ENCODE results near the gene BRIP1. TPM values are rescaled to one million over a fixed set of nuclear protein-coding genes. Genes with fewer than 3 reads are reported as not detected.
"Not testable (repeated sequence)": the region's sequence is repeated elsewhere in the genome, so short reads cannot be mapped to it uniquely, and the experiment has no call there.

BRIP1 gene
- polyA plus RNA-seq, 4 donors: 8.1 to 11.7 (median 10.8) TPM

DNA sequence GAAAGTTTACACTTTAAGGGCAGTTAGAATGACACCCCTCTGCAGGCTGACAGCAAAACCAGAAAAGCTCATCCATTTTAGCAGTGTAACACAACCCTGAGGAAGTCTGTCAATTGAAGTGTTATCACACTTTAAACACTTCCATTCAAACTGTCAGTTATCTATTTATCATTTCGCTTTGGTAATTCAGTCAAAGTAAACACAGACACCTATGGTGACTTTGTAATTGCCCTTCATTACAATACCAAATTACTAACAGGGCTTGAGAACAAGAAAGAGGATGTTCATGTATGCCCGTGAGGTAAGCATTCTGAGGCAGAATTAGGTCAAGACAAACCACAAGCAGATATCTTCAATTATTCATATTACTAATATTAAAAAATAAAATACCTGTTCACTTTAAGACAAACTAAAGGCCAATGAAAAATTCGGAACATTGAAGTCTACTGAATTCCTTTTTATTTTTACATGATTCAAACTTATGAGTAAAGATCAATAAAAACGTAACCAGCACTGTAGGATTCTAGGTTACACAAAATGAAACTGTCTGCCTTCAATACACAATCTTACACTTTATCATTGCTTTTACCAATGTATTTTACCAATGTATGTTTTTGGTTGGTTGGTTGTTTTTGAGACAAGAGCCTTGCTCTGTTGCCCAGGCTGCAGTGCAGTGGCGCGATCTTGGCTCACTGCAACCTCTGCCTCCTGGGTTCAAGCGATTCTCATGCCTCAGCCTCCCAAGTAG, 57.1 kb downstream of the BRIP1 start:
- no peak for DNase-seq (ENCODE audit: low read depth in 4 of 4, low spot score in 3 of 4)

DNA sequence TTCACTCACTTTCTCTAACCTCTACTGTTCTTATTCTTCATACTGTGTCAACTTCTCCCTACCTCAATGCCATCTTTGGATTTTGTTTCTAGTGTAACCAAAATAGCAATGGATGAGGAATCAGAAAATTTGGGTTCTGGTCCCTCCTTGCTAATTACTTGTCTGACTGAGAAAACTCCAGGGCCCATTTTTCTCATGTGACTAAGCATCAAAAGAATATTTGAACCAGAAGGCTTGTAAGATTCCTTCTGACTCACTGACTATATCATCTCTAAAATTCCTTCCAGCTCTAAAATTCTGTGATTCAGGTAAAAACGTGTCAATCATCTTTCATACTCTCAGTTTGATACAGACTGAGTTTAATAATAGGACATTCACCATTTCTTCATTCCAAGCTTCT, 57.9 kb downstream of the BRIP1 start:
- DNase-seq (ENCODE audit: low read depth in 4 of 4, low spot score in 3 of 4): no peak

DNA sequence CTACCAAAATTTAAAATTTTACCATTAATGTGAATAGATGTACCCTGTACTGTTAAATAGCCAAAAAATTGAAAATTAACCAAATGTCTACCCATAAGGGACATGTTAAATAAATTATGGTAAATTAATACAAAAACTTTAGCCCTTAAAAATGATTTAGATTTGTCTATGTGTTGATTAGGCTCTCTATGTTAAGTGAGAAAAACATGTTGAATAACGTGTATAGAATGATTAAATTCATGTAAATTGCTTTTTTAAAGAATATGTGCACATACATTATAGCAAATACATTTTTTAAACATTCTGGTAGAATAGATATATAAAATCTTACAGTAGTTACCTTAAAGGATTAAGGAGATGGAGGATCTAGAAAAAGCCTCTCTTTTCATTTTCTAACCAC, 59.5 kb downstream of the BRIP1 start:
- no peak for DNase-seq (ENCODE audit: low read depth in 4 of 4, low spot score in 3 of 4)

DNA sequence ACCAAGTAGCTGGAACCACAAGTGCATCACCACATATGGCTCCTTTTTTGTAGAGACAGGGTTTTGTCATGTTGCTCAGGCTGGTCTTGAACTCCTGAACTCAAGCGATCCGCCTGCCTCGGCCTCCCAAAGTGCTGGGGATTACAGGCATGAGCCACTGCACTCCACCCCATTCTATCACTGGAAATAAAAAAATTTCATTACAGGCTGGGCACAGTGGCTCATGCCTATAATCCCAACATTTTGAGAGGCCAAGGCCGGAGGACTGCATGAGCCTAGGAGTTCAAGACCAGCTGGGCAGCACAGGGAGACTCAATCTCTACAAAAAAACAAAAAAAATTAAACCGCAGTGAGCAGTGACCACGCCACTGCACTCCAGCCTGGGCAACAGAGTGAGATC, 60.1 kb downstream of the BRIP1 start:
- no peak for DNase-seq (ENCODE audit: low read depth in 4 of 4, low spot score in 3 of 4)

DNA sequence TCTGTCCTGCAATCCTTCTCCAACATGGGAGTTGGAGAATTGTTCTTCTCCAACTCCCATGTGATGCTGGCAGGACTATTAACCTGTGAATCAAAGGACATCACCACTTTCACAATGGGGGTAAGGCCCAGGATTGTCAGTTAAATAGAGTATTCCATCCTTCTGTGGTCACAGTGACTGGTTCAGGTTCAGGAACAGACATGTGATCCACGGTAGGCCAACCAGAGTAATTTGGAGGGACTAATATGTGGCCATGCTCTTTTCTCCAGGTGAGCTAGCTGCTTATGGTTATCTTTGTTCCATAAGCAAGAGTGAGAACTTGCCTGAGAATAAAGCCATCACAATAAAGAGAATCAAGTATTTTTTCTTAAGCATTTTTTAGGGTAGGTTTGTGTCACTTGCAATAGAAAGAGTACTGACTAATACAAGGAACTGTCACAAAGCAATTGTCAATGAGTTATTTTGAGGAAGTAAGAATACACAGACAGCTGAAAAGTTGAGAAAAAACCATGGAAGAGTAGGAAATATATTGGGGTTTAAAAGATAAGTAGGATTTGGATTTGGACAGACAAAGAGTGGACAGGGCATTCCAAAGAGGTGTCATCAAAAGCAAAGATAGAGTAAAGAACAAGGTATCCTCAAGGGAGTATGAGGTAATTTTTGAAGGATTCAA, 63.4 kb downstream of the BRIP1 start:
- DNase-seq (ENCODE audit: low read depth in 4 of 4, low spot score in 3 of 4): no peak

DNA sequence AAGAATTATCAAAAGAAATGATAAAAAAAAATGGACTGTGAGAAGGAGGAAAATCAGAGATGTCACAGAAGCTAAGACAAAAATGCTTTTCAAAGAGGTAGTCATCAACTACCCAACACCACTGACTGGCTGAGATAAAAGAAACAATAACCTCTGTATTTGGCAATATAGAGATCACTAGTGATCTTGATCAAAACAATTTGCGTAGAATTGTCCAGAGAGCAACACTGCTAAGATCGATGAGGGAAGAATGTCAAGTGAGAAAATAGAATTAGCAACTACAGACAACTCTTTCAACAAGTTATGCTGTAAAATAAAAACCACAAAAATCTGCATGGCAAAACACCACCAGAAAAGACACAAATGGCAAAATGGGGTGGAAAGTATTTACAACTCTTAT, 66.0 kb downstream of the BRIP1 start:
- no peak for DNase-seq (ENCODE audit: low read depth in 4 of 4, low spot score in 3 of 4)

DNA sequence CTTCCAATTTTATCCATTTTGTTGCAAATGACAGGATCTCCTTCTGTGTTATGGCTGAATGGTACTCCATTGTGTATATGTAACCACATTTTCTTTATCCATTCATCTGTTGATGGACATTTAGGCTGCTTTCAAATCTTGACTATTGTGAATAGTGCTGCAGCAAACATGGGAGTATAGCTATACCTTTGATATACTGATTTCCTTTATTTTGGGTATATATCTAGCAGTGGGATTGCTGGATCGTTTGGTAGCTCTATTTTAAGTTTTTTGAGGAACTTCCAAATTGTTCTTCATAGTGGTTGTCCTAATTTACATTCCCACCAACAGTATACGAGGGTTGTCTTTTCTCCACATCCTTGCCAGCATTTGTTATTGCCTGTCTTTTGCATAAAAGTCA, 67.8 kb downstream of the BRIP1 start:
- no peak for DNase-seq (ENCODE audit: low read depth in 4 of 4, low spot score in 3 of 4)

DNA sequence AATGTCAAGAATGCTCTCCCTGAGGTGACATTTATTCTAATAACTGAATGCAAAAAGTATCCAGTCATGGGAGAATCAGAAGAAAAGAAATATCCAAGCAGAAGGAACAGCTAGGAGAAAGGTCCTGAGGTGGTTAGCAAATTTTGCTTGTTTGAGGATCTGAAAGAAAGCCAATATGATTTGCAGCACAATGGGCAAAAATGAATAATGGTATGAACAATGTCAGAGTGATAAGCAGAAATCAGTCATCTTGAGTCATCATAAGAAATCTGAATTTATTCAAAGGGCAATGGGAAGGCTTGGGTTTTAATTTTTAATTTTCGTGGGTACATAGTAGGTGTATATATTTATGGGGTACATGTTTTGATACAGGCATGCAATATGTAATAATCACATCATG, 68.5 kb downstream of the BRIP1 start:
- DNase-seq (ENCODE audit: low read depth in 4 of 4, low spot score in 3 of 4): no peak

DNA sequence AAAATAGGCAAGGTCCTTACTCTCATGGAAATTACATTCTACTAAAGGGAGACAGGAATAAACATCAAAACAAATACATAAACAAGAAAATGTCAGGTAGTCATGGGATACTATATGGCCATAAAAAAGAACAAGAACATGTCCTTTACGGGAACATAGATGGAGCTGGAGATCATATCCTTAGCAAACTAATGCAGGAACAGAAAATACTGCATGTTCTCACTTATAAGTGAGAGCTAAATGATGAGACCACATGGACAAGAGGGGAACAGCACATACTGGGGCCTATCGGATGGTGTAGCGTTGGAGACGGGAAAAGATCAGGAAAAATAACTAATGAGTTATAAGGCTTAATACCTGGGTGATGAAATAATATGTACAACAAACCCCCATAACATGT, 69.1 kb downstream of the BRIP1 start:
- no peak for DNase-seq (ENCODE audit: low read depth in 4 of 4, low spot score in 3 of 4)

DNA sequence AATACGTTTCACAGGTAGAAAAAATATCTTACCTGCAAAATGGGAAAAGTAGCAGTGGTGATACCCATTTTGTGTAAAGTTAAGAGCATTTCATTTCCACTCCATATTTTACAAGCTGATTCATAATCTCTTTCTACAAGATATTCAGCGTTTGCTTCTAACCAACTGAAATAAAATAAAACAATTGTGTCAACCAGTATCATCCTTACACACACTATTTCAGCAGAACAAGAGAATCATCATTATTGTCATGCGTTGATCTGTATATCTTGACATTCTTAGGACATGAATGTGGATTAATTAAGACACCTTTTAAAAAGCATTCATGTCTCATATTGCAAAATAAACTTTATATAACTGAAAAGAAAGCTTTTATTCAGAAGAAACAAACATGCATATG, 69.8 kb downstream of the BRIP1 start:
- DNase-seq (ENCODE audit: low read depth in 4 of 4, low spot score in 3 of 4): no peak

DNA sequence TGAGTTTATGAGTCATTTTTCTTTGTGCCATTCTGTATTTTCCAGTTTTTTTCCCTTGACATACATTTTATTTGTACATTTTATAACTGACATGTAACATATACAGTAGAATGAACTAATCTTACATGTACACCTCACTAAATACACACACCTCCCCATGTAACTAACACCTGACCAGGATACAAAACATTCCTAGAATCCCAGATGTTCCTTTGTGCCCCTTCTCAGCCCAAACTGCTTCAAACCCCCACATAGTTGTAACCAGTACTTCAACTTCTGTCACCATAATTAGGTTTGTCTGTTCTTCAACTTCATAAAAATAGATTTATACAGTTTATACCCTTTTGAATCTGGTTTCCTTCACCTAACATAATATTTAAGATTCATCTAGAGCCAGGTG, 73.5 kb downstream of the BRIP1 start:
- DNase-seq (ENCODE audit: low read depth in 4 of 4, low spot score in 3 of 4): no peak

DNA sequence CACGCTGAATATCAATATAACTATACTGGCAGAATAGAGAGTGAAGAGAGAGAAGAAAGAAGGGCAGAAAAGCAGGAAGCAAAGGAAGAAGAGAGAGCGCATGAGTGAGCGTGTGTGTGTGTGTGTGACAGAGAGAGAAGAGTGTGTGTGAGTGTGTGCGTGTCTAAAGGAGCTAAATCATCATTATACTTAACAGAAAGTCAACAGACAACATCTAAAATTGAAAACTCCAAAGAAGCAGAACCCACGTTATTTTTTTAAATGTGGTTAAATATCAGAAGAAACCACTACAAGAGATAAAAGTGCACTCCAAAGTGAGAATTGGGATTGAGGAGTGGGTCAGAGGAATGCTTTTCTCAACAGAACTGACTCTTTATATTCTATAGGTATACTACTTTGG, 77.2 kb downstream of the BRIP1 start:
- no peak for DNase-seq (ENCODE audit: low read depth in 4 of 4, low spot score in 3 of 4)

DNA sequence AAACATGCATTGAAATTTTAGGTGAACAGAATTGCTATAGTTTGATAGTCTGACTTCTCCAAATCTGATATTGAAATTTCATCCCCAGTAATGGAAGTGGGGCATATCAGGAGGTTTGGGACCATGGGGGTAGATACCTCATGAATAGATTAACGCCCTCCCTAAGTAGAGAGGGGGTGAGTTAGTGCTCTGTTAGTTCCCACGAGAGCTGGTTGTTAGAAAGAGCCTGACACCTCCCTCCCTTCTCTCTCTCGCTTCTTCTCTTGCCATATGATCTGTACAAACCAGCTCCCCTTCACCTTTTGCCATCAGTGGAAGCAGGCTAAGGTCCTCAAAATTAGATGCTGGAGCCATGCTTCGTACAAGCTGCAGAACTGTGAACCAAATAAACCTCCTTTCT, 78.8 kb downstream of the BRIP1 start:
- no peak for DNase-seq (ENCODE audit: low read depth in 4 of 4, low spot score in 3 of 4)

DNA sequence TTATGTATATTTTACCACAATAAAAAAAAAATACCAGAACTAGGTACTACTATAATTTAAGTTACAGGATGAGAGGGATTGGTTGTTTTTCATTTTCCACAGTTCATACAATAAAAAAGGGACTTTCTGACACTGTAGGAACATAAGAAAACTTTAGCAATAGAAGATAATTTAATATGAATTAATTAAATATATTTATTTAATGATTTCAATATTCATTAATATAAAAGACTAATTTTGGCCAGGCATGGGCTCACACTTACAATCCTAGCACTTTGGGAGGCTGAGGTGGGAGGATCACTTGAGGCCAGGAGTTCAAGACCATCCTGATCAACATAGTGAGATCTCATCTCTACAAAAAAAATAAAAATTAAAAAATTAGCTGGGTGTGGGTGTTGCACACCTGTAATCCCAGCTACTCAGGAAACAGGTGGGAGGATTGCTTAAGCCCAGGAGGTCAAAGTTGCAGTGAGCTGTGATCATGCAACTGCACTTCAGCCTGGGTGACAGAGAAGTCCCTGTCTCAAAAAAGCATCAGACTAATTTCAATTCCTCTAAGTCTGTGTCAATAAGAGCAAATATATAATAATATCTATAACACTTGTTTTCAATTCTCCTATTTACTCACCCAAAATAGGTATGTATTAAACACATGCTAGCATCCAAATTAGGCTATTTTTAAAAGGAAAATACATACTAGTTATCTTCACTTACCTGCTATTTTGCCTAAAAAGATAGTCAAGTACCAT, 79.6 kb downstream of the BRIP1 start:
- no peak for DNase-seq (ENCODE audit: low read depth in 4 of 4, low spot score in 3 of 4)

DNA sequence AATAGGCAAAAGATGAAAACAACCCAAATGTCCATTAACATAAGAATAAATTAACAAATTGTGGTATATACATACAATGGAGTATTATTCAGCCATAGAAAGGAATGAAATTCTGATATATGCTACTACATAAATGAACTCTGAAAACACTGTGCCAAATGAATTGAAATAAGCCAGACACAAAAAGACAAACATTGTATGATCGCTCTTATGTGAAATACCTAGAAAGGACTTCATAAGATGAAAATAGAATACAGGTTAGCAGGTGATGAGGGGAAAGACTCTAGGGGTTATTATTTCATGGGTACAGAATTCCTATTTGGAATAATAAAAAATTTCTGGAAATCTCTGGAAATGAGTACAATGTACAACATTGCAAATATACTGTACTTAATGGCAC, 80.2 kb downstream of the BRIP1 start:
- no peak for DNase-seq (ENCODE audit: low read depth in 4 of 4, low spot score in 3 of 4)

DNA sequence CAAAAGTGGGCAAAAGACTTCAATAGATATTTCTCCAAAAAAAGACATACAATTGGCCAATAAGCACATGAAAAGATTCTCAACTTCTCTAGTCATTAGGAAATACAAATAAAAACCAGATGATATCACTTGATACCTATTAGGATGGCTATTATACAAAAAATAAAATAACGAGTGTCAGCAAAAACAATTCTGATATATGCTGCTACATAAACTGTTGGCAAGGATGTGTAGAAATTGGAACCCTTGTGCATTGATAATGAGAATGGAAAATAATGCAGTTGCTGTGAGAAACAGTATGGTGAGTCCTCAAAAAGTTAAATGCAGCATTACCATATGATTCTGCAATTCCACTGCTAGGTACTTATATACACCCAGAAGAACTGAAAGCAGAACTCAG, 80.6 kb downstream of the BRIP1 start:
- DNase-seq (ENCODE audit: low read depth in 4 of 4, low spot score in 3 of 4): no peak

DNA sequence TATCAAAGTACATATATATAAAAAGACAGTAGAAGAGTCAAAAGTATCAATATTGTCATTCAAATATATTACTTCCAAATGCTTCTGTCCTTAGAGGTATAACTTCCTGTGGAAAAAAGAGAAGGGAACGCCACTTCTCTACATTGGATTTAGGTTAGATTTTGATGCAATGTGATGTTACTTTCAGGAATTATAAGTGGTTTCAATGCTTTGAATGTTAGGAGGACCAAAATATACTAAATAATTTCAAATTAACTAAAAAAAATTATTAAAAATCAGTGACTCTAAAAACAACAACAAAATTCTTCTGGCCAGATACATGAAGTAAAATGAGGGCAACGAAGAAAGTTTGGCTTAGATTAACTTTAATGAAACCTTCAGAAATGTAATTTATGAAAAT, 88.0 kb downstream of the BRIP1 start:
- no peak for DNase-seq (ENCODE audit: low read depth in 4 of 4, low spot score in 3 of 4)

DNA sequence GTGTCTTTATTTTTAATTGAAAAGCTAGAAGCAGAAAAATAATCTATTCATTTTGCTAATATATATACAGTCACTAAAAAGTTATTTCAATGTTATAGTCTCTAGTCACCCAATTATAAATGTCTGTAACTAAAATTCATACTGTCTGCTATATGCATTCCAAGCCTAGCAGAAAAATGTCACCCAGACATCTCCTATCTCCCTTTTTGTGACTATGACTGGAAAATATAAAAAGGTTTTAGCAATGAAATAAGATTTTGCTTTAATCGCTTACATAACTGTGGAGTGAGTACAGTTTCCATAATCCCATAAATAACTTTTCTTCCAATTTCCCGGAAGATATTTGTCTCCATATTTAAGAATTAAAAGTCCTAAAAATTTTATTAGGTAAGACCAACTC, 88.6 kb downstream of the BRIP1 start:
- DNase-seq (ENCODE audit: low read depth in 4 of 4, low spot score in 3 of 4): no peak

DNA sequence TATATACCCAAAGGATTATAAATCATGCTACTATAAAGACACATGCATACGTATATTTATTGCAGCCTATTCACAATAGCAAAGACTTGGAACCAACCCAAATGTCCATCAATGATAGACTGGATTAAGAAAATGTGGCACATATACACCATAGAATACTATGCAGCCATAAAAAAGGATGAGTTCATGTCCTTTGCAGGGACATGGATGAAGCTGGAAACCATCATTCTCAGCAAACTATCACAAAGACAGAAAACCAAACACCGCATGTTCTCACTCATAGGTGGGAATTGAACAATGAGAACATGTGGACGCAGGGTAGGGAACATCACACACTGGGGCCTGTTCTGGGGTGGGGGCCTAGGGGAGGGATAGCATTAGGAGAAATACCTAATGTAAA, 89.2 kb downstream of the BRIP1 start:
- not testable (repeated sequence) for DNase-seq (ENCODE audit: low read depth in 4 of 4, low spot score in 3 of 4)

DNA sequence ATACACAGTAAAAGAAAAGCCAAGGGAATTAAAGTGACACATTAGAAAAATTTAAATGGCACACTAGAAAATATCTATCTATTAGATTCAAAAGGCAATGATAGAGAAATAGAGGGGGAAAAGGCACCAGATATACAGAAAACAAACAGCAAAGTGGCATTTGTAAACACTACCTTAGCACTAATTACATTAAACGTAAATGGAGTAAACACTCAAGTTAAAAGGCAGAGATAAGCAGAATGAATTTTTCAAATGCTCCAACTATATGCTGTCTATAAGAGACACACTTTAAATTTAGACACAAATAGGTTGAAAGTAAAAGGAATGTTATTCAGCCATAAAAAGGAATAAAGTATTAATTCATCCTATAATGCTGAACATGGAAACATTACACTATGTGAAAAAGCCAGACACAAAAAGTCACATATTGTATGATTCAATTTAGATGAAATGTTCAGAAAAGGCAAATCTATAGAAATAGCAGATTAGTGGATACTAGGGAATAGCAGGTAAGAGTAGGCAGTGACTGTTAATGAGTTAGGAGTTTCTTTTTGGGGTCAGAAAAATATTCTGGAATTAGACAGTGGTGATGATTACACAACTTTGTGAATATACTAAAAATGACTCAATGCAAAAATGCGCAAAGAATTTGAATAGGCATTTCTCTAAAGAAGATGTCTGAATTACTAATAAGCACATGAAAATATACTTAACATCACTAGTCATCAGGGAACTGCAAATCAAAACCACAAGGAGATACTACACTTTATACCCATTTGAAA, 92.4 kb downstream of the BRIP1 start:
- no peak for DNase-seq (ENCODE audit: low read depth in 4 of 4, low spot score in 3 of 4)

DNA sequence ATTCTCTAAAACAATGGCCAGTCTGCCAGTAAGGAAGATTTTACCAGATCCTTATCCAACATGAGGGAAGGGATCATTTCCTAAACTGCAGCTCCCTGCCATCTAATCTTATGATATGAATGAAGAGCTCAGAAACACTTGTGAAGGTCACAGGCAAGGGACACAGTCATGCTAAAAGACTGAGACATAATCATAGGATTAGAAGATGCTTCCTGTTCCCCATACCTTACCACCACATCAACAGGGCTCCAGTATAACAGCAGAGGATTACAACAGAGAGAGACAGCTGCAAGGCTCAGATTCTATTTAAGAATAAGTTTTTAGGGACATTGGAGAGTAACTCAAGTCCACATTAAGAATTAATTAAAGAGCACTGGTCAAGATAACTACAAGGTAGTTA, 93.3 kb downstream of the BRIP1 start:
- no peak for DNase-seq (ENCODE audit: low read depth in 4 of 4, low spot score in 3 of 4)
